Activated CD4-positive, alpha-beta T cell treated with anti-CD3 and anti-CD28 coated beads for 48 hours (primary cell): ENCODE measurements around the gene NPFF.

Experiments
- DNase-seq: peaks from one replicate; pipeline ENCODE4 v3.0.0-alpha.2; 2020

The NPFF gene

GRCh38 chr12:53513712-53514410 lies 6.6 kb upstream of the NPFF start:
- DNase-seq = no peak

DNA sequence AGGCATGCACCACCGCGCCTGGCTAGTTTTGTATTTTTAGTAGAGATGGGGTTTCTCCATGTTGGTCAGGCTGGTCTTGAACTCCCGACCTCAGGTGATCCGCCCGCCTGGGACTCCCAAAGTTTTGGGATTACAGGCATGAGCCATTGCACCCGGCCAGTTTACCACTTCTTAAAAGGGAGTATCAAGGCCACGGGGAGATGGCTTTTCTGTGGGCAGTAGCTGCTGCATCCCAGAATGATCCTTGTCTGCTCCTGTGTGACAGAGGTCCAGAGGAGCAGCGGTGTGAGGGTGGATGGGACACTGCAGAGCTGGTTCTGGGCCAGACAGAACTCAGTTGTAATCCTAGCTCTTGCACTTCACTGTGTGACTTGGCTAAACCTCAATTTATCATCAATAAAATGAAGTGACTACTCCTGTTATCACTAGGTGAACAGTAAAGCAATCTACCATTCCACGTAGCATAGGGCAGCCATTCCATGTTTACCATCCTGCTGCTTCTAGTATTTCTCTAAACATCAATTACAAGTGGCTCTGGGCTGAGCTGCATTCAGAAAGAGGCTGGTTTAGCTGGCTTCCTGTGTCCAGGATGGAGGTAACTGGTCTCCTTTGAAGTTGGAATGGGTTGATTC lies 3.0 kb upstream of the NPFF start:
- DNase-seq = no peak

DNA sequence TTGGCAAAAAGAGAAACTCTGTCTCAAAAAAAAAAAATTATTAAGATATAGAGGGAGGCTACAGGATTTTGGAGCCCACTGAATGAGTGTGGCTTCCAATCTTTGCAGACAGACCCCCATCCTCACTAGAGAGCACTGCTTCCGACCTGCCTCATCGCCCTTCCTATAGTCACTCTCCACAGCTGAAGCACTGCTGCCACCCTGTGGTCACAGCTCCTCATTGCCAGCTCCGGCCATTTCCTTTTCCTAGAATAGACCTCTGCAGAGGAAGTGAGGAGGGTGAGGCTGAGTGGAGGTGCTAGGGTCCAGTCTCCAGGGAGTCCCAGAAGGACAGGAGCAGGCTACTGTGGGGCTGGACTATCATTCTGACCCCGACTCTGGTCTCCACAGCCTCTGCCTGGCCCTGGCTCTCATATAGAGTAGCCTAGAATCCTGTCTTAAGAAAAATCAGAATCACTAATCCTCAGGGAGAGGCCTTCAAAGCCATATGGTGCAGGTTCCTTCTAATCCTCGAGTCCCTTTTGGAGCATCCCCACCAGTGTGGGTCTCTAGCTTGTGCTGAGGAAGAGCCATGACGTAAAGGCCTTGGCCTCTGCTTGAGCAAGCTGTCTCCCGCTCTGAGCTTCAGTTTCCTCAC lies 1.4 kb upstream of the NPFF start:
- DNase-seq = peak; percentile 89

- no peak for DNase-seq
Observed at GRCh38 chr12:53507603-53507885, 260 bp upstream of the NPFF start.

DNA sequence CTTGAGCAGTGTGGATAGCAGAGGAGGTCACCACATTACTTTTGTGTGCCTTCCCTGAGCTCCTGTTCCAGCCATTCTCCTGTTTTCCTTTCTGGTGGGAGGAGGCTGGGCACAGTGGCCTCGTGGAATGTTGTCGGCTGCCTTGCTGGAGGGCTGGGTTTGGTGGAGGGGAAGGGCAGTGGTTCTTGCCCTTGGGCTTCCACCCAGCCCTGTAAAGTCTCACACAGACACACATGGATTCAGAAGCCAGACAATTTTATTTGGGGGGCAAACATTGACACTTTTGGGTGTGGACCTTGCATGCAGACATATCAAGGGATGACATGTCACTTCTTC lies 866 bp downstream of the NPFF start:
- no peak for DNase-seq

DNA sequence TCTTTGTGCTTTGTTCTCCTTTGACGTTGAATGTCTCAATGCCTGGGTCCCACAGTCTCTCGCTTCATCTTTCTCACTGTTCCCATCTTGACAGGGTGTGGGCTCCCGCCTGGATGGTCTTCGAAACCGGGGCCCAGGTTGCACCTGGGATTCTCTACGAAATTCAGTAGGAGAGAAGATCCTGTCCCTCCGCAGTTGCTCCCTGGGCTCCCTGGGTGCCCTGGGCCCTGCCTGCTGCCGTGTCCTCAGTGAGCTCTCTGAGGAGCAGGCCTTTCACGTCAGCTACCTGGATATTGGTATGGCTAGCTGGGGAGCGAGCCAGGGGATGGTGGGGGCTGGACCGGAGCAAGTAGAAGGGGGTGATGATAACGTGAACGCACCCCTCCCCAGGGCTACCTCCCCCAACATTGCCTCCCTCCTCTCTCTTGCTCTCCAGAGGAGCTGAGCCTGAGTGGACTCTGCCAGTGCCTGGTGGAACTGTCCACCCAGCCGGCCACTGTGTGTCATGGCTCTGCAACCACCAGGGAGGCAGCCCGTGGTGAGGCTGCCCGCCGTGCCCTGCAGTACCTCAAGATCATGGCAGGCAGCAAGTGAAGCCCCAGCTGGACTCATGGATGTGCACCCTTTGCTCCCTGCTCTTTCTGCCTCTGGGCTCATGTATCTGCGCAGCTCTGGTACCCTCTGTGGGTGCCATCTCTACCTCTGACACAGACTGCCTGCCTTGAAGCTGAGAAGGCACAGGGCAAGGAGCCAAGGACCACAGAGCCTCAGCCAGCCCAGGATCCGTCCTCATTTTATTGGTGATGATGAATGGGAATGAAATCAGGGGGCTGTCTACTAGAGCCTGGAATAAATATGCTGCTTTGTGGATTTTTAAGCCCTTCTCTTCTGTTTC lies 1.5 kb downstream of the NPFF start:
- DNase-seq = no peak

- DNase-seq = no peak
Observed at GRCh38 chr12:53505086-53505485, 2.2 kb downstream of the NPFF start.

- DNase-seq = no peak
Observed at GRCh38 chr12:53504004-53504920, 3.0 kb downstream of the NPFF start.

GRCh38 chr12:53502983-53503728 lies 4.1 kb downstream of the NPFF start:
- no peak for DNase-seq

GRCh38 chr12:53502331-53502730 lies 5.0 kb downstream of the NPFF start:
- DNase-seq = no peak

GRCh38 chr12:53501615-53502181 lies 5.6 kb downstream of the NPFF start:
- DNase-seq = no peak

GRCh38 chr12:53500776-53501614 lies 6.3 kb downstream of the NPFF start, which contains the start of gene TARBP2:
TSS of gene TARBP2 (plus strand) at chr12:53501283. CDS start at chr12:53501409, 126 bp downstream.
- DNase-seq = peak; percentile 98

DNA sequence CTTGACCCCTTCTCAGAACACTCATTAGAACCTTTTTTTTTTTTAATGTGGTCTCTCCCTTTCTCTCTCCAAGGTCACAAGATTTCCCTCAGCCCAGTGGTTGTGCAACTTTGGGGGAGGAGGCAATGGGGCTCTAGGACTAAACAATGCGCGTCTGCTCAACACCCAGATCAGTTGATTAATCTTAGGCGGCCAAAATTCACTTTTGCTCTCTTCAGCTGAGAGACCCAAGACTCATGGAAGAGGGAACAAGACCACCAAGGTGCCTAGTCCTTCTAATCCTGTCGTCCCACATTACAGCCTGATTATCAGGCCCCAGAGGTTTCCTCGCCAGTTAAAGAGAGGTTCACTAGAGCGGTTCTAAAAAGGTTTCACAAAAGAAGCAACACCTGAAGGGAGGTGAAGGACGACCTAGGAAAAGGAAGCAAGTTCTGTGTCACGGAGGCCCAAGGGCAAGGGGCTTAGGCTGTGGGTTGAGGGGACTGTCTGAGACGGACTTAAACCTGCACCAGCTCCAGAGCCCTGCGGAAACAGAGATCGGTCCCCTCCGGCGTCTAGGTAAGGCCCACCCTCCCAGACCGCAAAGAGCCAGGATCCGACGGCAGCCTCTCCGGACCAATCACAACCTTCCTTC lies 7.0 kb downstream of the NPFF start:
- no peak for DNase-seq

DNA sequence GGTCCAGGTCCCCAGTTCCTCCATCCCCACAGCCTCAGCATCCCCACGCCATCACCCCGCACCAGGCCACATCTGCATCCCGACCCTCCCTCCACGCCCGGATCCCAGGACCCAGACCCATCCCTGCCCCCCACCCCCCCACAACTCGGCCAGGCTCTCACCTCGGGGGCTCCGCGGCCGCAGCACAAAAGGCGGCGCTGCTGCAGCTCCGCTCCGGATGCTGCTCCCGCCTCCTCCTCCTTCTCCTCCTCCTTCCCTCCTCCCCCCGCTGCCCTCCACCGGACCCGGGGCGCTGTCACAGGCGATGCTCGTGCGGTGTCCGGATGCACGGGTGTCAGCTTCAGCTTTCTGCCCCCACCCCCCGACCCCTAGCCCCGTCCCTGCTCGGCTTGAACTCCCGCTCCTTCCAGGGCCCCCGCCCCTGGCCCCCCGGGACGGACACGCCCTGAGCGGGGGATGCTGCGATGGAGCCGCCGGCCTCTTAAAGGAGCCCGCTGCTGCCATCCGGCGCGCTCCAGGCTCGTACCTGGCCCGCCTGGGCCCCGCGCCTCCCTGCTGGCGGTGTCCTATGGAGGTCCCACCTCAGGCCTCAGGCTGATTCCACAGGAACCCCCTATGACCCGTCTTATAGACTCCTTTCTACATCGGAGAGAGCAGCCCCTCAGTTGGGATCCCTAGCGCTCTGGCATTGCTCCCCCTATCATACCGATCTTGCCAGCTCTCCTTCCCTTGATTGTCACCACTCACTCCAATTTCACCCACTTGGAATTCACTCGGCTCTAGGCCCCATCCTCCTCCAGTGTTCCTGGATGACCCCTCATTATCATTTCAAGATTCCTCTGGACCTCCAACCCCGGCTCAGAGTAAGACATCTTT lies 7.8 kb downstream of the NPFF start, which contains the start of gene MAP3K12:
Gene MAP3K12 (minus strand): TSS at position 193 of the 876 bp plus-strand sequence. CDS start 12,067 bp downstream, outside the sequence.
- DNase-seq = peak; percentile 72

DNA sequence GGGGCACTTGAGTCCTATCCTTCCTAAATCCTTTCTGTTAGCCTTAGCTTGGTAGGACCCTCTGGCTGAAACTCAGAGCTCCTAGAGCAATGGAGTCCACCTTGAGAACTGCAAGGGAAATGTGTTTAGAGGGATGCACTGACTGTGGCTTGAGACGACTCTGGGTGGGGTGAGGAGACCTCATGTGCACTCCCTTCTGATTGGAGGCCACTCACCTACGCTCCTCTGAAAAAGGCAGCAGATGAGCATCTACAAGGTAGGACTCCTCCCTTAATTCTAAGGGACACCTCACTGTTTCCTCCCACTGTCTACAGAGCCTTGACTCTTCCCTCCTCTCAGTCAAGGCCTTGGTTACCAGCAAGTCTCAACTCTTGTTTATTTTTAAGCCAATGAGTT lies 9.1 kb downstream of the NPFF start:
- no peak for DNase-seq

DNA sequence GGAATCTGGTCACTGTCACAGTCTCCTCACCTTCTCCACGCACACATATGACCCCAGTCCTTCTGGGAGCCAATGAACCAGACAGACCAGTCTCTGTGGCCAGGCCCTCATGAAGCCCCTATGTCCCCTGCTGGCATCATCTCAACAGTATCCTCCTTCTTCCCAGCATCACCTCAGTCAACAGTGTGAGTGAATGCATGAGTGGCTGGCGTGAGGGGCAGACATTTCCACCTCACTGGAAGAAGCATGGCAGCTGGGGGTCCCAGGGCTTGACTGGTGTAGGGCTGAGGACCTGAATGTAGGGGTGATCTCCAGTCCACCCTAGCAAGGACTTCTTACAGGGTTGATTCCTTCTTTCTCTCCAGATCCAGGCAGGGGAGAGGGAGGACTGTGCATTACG lies 9.8 kb downstream of the NPFF start:
- no peak for DNase-seq

GRCh38 chr12:53496752-53497032 lies 10.6 kb downstream of the NPFF start:
- no peak for DNase-seq

DNA sequence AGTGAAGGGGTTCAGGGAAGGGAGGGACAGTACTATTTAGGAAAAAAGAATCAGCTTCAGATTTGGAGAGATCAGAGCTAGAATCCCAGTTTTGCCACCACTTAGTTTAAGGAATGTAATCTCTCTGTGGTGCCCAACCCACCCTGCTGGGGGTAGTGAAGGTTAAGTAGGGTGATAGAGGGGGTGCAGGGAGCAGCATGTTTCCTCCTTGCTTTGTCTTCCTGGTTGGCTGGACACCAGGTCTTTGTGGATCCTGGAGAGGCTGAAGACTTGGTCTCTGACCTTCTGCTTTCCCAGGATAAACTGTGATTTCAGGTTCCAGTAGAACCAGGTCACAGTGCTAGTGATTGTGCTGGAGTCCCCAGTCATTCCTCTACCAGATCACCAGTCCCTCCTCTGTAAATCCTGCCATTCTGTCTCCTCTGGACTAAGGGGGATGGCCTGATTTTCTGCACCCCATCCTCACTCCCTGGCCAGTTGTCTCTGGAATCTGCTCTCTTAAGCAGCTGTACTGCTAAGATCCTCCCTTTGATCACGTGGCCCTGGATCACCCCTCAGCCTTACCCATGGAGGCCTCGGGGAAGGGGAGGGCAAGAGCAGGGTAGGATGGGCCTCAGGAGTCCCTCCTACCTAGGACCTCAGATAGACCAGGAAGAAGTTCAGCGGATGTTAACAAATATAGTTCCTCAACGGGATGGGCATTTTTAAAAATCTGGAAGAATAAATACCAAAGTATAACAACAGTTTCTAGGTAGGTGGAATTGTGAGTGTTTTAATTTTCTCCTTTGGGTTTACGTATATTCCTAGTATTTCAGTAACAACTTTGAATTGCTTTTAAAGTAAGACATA lies 11.2 kb downstream of the NPFF start:
- DNase-seq = no peak
